ENCODE data around the gene GABRR3. TPM values are rescaled to one million over a fixed set of nuclear protein-coding genes. Genes with fewer than 3 reads are reported as not detected.
A peak's percentile ranks its signal among the peaks of the same experiment; 100 is the strongest.
"Not testable (repeated sequence)": the region's sequence is repeated elsewhere in the genome, so short reads cannot be mapped to it uniquely, and the experiment has no call there.

Gene GABRR3
- polyA plus RNA-seq, 3 donors, result 0.04 TPM; not detected in 2

GRCh38 chr3:98022978-98023820 lies 11.9 kb downstream of the GABRR3 start:
- DNase-seq (ENCODE audit: low read depth in 3 of 3, low spot score in 2 of 3), result peak; percentile 64 to 68 (median 67)

- DNase-seq (ENCODE audit: low read depth in 3 of 3, low spot score in 2 of 3), result no peak
These were observed 13.1 kb downstream of the GABRR3 start for GRCh38 chr3:98021830-98022560.

GRCh38 chr3:98020412-98020811 lies 14.7 kb downstream of the GABRR3 start:
- DNase-seq (ENCODE audit: low read depth in 3 of 3, low spot score in 2 of 3), result no peak

GRCh38 chr3:98018301-98018700 lies 16.8 kb downstream of the GABRR3 start:
- no peak for DNase-seq (ENCODE audit: low read depth in 3 of 3, low spot score in 2 of 3)

GRCh38 chr3:98014268-98014585 lies 20.9 kb downstream of the GABRR3 start:
- no peak for DNase-seq (ENCODE audit: low read depth in 3 of 3, low spot score in 2 of 3)

GRCh38 chr3:98013411-98014267 lies 21.5 kb downstream of the GABRR3 start:
- DNase-seq (ENCODE audit: low read depth in 3 of 3, low spot score in 2 of 3), result no peak

GRCh38 chr3:98012979-98013378 lies 22.1 kb downstream of the GABRR3 start:
- no peak for DNase-seq (ENCODE audit: low read depth in 3 of 3, low spot score in 2 of 3)

- not testable (repeated sequence) for DNase-seq (ENCODE audit: low read depth in 3 of 3, low spot score in 2 of 3)
These were observed 24.1 kb downstream of the GABRR3 start for GRCh38 chr3:98010883-98011449.

GRCh38 chr3:98010194-98010882 lies 24.8 kb downstream of the GABRR3 start:
- DNase-seq (ENCODE audit: low read depth in 3 of 3, low spot score in 2 of 3), result no peak

- no peak for DNase-seq (ENCODE audit: low read depth in 3 of 3, low spot score in 2 of 3)
These were observed 26.3 kb downstream of the GABRR3 start for GRCh38 chr3:98008855-98009254.

- DNase-seq (ENCODE audit: low read depth in 3 of 3, low spot score in 2 of 3), result no peak
These were observed 29.7 kb downstream of the GABRR3 start for GRCh38 chr3:98005438-98005837.

GRCh38 chr3:98004721-98005120 lies 30.4 kb downstream of the GABRR3 start:
- no peak for DNase-seq (ENCODE audit: low read depth in 3 of 3, low spot score in 2 of 3)

- no peak for DNase-seq (ENCODE audit: low read depth in 3 of 3, low spot score in 2 of 3)
These were observed 31.7 kb downstream of the GABRR3 start for GRCh38 chr3:98003306-98003969.

GRCh38 chr3:98002717-98003116 lies 32.4 kb downstream of the GABRR3 start:
- no peak for DNase-seq (ENCODE audit: low read depth in 3 of 3, low spot score in 2 of 3)

- no peak for DNase-seq (ENCODE audit: low read depth in 3 of 3, low spot score in 2 of 3)
These were observed 35.1 kb downstream of the GABRR3 start for GRCh38 chr3:97999994-98000393.

- DNase-seq (ENCODE audit: low read depth in 3 of 3, low spot score in 2 of 3), result no peak
These were observed 36.0 kb downstream of the GABRR3 start for GRCh38 chr3:97999103-97999502.

- DNase-seq (ENCODE audit: low read depth in 3 of 3, low spot score in 2 of 3), result no peak
These were observed 38.1 kb downstream of the GABRR3 start for GRCh38 chr3:97996988-97997387.

GRCh38 chr3:97994328-97994945 lies 40.7 kb downstream of the GABRR3 start:
- no peak for DNase-seq (ENCODE audit: low read depth in 3 of 3, low spot score in 2 of 3)

GRCh38 chr3:97993526-97993925 lies 41.6 kb downstream of the GABRR3 start:
- no peak for DNase-seq (ENCODE audit: low read depth in 3 of 3, low spot score in 2 of 3)

Measured in right renal cortex interstitium (tissue), 3 donors.